Stimulated activated CD8-positive, alpha-beta memory T cell treated with anti-CD3 and anti-CD28 coated beads, Interleukin-7, amount 100 ng/mL, for 24 hours (primary cell): ENCODE data around the gene IFRD2.
"Not testable (repeated sequence)": the region's sequence is repeated elsewhere in the genome, so short reads cannot be mapped to it uniquely, and the experiment has no call there.

Experiments used
- DNase-seq: peaks from one replicate; pipeline ENCODE4 v3.0.0-alpha.2; 2020; ENCODE audit warnings: low read depth

IFRD2 gene

DNA sequence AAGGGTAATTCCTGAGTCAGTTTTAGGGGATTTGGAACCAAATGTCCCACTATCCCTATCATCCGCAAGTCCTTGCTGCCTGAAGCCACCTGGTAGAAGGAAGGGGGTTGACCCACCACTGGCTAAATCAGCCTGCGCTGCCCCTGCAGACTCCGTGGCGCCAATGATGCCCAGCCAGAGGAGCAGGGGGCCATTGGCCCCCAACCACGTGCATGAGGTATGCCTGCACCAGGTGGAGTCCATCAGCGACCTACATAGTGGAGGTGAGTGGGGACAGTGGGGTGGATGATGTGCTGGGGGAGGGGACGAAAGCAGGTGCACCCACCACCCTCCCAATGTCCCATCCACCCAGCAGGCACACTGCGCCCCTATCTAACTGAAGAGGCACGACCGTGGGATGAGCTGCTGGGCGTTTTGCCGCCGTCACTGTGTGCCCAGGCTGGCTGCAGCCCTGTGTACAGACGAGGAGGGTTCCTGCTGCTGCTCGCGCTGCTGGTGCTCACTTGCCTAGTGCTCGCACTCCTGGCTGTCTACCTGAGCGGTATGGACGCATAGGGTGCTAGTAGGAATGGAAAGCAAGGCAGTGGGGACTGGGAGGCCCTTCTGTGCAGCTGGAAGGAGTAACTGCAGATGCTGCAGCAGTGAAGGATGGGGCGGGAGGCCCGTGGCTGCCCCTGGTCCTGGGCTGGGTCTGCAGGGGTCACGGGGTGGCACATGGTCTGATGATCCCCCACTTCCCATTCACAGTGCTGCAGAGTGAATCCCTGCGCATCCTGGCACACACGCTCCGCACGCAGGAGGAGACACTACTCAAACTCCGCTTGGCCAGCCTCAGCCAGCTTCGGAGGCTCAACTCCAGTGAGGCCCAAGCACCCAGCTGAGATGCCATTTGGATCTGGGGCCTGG lies 5.7 kb downstream of the IFRD2 start:
- DNase-seq: no peak

DNA sequence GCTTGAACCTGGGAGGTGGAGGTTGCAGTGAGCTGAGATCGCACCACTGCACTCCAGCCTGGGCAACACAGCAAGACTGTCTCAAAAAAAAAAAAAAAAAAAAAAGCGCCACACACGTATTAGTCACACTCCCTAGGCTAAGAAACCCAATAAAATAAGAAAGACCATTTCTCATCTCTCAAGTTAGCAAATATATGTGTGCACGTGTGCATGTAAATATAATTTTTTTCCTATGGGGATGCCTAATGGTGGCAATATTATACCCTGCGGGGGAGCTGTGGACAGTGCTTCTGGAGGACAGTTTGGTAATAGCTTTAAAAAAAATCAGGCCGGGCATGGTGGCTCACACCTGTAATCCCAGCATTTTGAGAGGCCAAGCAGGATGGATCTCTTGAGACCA lies 8.1 kb downstream of the IFRD2 start:
- DNase-seq: not testable (repeated sequence)

DNA sequence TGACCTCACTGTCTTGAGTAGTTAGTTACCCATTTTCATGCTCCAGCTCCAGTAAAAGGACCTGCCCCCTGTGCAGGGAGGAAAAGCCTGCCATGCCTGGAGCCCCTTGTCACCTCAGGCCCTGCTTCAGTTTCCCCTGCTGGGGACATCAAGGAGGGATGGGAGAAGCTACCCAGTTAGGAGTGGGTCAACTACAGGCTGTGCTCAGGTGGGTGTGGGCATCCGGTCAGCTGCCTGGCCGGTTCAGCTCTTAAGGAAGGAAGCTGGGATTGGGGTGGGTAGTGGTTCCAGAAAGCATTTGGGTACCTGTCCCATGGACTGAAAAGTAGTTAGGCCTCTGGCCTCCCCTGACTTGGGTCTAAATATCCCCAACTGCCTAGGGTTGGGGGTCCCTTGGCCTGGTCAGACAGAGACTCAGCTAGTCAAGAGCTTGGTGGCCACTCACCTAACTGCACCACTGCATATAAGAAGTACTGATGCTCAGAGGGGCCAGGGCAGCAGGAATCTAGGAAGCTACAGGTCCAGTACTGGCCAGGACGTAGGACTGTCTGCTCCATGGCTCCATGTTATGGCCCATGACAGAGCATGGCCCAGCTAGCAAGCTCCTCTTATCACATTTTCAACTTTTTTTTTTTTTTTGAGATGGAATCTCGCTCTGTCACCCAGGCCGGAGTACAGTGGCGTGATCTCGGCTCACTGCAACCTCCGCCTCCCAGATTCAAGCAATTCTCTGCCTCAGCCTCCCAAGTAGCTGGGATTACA lies 12.8 kb downstream of the IFRD2 start:
- DNase-seq: no peak

DNA sequence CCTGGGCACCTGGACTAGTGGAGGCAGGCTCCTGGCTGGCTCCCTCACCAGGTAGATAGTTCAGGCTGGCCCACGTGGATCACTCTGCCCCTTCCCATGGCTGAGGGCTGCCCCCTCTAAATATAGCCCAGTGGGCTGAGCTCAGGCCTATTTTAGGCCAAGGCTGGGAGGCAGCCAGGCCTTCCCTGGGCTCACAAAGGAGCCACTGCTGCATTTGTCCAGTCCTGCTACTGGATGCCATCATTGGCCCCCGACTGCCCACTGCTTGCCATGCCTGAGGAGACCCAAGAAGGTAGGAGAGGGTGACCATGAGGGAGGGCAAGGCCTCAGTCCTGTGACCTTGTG lies 13.4 kb downstream of the IFRD2 start, which contains the start of gene LSMEM2:
LSMEM2 (plus strand) TSS at position 208 of the 345 bp plus-strand sequence; CDS start at position 235, 27 bp downstream.
- DNase-seq: no peak

DNA sequence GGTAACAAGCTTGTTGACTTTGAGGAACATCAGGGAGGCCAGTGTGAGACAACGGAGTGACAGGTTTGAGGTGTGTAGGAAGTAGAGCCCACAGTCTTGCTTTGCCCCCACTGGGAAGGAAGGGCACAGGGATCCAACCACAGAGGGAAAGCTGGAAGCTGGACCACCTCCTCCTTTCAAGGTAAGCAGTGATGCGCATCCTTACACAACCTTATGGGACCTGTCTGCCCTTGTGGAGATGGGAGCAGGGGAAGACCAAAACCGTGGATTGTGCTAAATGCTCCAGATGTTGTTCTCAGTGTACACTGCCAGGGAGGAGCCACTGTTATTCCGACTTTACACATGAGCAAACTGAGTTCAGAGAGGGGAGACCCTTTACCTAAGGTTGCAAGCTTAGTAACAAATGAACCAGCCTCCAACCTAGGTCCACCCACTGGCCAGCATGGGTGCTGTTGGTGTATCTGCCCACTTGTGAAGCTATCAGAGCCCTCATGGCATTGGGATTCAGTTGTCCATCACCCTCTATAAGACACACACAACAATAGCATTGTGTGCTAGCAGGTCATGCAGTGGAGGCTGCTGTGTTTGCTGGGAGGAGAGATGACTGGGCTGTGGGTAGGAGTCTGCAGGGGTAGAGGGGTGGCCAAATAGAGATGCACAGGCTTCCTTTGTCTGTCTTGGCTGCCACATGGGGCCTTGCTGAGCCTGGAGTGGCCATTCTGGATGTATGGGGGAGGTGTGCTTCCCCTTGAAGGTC lies 13.9 kb downstream of the IFRD2 start:
- DNase-seq: no peak

DNA sequence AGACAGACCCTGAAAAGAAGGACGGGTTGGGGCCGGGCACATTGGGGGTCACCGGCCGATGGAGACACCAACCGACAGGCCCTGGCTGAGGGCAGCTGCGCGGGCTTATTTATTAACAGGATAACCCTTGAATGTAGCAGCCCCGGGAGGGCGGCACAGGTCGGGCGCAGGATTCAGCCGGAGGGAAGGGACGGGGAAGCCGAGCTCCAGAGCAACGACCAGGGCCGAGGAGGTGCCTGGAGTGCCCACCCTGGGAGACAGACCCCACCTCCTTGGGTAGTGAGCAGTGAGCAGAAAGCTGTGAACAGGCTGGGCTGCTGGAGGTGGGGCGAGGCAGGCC lies 15.5 kb downstream of the IFRD2 start:
- DNase-seq: no peak

DNA sequence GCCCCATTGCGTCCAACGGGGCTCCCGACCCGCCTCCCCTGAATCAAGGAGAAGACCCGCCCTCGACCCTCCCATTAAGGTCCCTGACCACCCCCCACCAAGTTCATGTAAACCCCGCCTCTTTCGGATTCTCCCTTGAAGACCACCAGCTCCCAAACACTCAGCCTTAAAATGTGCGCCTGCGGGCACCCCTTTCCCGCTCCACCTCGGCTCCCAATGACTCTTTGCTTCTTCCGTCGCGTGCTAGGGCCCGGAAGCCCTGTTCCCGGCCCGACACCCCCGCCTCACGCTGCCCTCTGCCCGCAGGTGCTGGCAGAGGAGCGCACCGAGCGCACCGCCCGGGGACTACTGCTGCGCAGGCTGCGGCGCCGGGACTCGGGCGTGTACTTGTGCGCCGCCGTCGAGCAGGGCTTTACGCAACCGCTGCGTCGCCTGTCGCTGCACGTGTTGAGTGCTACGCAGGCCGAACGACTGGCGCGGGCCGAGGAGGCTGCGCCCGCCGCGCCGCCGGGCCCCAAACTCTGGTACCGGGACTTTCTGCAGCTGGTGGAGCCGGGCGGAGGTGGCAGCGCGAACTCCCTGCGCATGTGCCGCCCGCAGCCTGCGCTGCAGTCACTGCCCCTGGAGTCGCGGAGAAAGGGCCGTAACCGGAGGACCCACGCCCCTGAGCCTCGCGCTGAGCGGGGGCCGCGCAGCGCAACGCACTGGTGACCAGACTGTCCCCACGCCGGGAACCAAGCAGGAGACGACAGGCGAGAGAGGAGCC lies 16.1 kb downstream of the IFRD2 start:
- DNase-seq: no peak

DNA sequence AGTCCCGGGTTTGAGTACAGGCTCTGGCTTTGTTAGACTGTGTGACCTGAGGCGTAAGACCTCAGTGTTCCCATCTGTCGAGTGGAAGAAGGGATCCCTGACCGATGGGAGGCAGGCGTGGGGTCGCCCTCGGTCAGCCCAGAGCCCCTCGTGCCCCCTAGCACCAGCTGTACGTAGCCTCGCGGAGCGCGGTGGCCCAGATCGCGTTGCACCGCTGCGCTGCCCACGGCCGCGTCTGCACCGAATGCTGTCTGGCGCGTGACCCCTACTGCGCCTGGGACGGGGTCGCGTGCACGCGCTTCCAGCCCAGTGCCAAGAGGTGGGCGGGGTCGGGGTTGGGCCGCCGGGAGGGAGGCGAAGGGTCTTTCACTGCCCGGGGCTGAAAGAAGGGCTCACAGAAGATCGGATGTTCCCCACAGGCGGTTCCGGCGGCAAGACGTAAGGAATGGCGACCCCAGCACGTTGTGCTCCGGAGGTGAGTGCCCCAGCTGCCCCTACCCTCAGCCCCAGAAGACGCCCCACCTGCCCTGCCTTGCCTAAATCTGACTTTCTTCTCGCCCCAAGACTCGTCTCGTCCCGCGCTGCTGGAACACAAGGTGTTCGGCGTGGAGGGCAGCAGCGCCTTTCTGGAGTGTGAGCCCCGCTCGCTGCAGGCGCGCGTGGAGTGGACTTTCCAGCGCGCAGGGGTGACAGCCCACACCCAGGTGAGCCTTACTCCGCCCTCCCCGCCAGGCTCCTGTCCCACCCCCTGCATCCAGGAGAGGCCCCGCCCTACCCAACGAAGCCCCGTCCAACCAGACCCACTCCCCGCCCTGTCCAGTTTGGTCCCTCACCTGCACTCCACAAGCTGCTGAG lies 16.9 kb downstream of the IFRD2 start:
- DNase-seq: no peak

DNA sequence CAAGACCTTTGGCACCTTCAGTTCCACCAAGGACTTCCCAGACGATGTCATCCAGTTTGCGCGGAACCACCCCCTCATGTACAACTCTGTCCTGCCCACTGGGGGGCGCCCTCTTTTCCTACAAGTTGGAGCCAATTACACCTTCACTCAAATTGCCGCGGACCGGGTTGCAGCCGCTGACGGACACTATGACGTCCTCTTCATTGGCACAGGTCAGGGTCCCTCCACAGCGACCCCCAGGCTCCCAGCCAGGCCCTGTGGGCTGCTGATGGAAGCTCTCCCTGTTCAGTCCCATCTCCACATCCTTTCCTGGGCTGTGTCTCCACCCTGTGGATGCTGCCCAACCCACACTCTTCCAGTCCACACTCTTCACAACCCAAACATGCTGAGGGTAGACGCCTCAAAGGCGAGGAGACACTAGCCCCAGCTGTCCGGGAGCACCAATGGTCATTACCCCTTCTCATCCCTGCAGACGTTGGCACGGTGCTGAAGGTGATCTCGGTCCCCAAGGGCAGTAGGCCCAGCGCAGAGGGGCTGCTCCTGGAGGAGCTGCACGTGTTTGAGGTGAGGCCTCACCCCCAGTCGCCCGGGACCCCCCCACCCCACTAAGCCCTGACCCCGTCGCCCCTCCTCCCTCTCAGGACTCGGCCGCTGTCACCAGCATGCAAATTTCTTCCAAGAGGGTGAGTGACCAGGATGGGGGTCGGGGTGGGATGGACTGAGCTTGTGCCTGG lies 17.7 kb downstream of the IFRD2 start:
- DNase-seq: peak; percentile 51

DNA sequence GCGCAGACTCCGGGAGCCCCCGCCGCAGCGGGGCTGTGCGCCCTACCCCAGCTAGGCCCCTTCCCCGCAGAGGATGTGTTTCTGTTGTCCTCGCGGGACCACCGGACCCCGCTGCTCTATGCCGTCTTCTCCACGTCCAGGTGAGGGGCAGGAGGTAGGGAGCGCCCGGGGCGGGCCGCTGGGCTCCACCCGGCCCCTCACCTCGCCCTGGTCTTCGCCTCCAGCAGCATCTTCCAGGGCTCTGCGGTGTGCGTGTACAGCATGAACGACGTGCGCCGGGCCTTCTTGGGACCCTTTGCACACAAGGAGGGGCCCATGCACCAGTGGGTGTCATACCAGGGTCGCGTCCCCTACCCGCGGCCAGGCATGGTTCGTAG lies 18.6 kb downstream of the IFRD2 start:
- no peak for DNase-seq

DNA sequence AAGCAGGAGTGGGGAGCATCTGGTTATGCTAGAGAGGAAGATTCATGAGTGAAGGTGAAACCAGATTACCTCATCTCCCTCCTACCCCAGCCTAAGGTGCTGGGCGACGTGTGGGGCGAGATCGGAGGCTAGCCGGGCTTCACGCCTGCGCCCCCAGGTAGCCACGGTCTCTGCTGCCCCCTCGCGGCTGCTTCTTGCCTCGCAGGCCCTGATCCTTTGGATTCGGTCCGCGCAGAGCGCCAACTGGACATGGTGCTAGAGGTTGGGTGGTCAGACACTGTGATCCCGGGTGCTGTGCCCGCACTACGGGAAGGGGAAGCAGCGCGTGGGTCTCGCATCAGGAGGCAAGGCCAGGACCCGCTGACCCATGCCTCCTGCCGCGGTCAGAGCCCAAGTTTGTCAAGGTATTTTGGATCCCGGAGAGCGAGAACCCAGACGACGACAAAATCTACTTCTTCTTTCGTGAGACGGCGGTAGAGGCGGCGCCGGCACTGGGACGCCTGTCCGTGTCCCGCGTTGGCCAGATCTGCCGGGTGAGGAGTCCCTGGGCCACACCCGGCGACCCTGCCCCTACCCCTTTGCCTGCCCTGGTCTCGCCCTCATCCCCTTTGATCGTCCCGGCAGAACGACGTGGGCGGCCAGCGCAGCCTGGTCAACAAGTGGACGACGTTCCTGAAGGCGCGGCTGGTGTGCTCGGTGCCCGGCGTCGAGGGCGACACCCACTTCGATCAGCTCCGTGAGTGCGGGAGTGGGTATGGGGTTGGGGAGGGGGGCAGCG lies 19.1 kb downstream of the IFRD2 start:
- DNase-seq: peak; percentile 79

DNA sequence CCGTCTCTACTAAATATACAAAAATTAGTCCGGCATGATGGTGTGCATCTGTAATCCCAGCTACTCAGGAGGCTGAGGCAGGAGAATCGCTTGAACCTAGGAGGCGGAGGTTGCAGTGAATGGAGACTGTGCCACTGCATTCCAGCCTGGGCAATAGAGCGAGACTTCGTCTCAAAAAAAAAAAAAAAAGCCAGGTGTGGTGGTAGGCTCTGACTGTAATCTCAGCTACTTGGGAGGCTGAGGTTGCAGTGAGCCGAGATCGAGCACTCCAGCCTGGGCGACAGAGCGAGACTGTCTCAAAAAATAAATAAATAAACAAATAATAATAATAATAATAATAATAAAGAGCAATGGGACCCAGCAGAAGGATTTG lies 19.7 kb downstream of the IFRD2 start:
- not testable (repeated sequence) for DNase-seq

DNA sequence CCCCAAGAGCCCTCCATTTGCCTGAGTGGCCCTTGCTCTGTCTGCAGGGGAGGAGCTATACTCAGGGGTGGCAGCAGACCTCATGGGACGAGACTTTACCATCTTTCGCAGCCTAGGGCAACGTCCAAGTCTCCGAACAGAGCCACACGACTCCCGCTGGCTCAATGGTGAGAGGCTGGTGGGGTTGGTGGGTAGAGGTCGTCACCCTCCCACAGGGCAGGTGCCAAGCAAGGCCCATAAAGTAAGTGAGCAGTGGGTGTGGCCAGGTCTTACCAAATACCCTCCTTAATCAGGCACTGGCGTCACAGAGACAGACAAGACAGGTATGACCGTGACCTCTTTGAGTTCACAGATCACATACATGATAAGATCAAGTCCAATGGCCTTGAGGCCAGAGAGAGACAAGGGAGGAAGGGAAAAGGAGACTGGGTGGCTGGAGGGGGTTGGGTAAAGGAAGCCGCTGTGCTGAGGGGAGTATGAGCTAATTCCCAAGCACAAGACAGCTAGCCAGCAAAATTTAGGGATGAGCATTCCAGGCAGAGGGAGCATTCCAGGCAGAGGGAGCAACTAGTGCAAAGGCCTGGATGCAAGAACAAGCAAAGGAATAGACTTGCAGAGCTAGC lies 20.8 kb downstream of the IFRD2 start:
- DNase-seq: no peak

DNA sequence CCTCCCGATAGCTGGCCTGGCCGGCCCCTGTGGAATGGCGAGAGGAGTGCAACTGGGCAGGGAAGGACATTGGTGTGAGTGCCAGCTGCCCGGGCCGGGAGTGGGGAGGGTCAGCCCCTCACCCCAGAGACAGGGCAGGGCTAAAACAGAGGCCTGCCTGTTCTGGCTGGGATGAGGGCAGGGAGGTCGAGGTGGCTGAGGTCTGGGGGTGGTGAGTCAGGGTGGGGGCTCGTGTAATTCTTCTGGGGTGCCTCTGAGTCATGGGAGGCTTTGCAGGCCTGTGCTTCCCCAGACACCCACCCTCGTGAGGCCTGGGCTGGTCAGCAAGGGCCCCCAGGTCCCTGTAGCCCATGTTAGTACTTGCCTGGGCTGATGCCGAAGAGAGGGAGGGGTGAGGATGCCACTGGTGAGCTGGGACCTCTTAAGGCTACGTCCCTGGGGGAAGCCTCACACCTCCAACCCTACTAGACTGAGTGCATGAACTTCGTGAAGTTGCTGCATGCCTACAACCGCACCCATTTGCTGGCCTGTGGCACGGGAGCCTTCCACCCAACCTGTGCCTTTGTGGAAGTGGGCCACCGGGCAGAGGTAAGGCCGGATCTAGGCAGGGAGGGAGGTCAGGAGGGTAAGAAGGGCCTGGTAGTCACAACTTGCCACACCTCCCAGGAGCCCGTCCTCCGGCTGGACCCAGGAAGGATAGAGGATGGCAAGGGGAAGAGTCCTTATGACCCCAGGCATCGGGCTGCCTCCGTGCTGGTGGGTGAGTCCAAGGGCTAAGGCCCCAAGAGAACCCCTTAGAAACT lies 21.6 kb downstream of the IFRD2 start:
- no peak for DNase-seq

DNA sequence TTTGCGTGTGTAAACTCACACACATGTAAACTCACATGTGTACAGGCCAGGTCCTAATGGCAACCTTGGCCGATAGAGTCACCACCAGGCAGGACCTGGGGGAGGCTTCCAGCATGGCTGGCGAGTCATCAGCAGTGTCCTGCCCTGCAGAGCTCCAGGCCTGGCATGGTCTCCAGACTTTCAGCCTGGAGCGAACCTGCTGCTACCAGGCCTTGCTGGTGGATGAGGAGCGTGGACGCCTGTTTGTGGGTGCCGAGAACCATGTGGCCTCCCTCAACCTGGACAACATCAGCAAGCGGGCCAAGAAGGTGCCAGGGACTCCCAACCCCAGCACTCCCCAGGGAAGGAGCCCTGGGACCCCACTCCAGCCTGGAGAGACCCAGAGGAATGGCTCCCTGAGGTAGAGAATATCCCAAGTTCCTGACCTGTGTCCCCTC lies 22.2 kb downstream of the IFRD2 start:
- no peak for DNase-seq

DNA sequence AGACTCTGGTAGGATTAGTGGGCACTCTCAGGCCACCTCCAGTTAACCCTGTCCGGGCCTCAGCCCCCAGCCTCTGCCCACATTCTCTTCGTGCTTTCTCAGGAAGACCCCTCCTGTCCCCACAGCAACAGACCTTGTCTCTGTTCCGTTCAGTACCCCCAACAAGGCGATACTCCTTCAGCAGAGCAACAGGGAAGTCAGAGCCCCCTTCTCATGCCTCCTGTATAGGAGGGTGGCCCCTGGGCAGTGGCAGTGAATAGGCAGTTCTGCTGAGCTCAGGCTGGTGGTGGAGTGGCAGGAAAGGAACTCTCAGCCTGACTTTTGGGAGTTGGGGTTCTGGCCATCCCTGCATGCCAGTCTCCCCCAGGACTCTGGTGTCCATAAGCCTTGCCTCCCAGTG lies 22.8 kb downstream of the IFRD2 start:
- DNase-seq: no peak

DNA sequence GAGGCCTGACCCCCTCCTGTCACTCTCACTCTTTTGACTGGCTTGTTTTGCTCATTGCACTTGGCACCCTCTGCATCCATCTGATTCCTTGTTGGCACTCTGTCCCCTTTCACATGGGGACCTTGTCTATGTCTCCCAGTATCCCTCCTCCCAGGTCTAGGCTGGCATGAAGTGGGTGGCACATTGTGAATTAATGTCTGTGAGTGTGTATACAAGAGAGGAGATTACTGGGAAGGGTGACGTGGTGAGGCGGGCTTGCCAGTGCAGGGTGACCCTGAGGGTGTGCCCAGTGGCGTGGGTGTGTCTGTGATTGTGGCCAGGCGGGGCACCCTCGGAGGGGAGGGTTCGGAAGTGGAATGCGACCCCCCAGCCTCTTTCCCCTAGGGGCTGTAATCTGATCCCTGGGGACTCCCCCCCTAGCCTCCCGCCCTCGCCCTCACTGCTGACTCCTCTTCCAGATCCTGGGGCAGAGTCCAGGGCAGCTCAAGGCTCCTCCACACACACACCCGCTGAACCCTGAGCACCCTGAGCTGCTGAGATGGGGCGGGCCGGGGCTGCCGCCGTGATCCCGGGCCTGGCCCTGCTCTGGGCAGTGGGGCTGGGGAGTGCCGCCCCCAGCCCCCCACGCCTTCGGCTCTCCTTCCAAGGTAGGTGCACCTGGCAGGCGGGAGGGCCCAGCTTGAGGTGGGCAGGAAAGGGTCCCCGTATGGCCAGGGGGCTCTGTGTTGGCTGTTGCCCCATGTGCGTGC lies 23.4 kb downstream of the IFRD2 start, which contains the start of gene SEMA3B:
SEMA3B (plus strand) TSS at position 445 of the 749 bp plus-strand sequence; CDS start at position 539, 94 bp downstream.
- DNase-seq: no peak
